Eye (tissue), 1 donor: ENCODE data around the gene RBFOX1.
A peak's percentile ranks its signal among the peaks of the same experiment; 100 is the strongest.

ENCODE experiments used
- DNase-seq: peaks from one replicate; pipeline ENCODE4 v3.0.0-alpha.2; 2015

RBFOX1 gene

DNA sequence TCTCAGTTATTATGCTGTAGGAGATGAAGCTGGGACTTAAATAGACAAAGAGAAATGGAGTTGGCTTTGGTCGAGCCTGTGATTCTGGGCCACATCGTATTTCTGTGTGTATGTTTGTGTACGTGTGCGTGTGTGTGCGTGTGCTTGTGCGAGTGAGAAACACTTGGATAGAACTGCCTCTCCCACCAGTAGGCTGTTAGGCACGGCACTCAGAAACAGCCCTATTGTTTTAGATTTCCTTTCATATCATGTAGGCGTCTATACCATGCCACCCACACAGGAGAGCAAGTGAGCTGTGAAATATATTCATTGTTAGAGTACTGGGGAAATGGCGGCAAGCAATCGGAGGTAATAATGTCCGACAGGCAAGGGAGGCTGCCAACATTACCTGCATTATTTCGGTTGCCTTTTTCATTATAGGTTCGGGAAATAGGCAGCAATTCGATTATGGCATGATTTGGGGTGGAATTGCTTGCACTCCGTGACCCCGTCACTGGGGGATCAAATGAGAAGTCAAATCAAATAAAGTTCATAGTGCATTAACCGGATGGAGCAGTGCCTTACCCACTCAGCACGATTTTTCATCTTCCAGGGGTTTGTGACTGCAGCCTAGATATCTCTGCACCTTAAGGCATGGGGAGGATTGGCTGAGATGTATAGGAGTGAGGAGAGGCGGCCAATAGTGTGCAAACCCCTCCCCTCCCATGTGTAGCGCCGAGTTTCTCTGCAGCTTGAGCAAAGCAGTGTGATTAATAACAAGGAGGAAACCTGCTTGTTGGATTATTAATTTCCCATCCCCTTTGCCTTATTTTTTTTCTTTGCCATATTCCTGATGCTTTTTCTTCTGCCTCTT, 89.6 kb downstream of the RBFOX1 start:
- DNase-seq, result peak; percentile 73

GRCh38 chr16:7423434-7424044, 90.9 kb downstream of the RBFOX1 start:
- no peak for DNase-seq

- DNase-seq, result no peak
These were observed 93.5 kb downstream of the RBFOX1 start for GRCh38 chr16:7426161-7426560.

DNA sequence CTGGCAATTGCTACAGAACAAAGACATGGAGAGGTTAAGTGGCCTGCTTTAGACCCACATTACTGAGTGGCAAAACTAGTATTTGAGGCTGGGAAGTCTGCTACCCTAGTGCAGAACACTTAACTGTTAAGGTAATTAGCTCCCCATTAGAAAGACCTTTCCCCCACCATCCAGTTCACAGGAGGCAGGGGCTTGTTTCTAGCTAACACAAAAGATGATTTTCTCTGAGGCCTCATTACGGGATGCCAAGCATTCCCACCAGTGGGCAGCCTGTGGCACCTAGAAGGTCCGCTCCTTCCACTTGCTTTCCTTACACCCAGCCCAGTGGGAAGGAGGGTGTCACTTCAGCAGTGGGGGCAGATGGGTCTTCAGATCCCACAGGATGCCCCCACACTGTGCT, 99.1 kb downstream of the RBFOX1 start:
- DNase-seq, result no peak

- DNase-seq, result no peak
These were observed 103.7 kb downstream of the RBFOX1 start for GRCh38 chr16:7436306-7436705.

GRCh38 chr16:7437135-7437804, 104.6 kb downstream of the RBFOX1 start:
- no peak for DNase-seq

GRCh38 chr16:7437843-7438242, 105.2 kb downstream of the RBFOX1 start:
- no peak for DNase-seq

DNA sequence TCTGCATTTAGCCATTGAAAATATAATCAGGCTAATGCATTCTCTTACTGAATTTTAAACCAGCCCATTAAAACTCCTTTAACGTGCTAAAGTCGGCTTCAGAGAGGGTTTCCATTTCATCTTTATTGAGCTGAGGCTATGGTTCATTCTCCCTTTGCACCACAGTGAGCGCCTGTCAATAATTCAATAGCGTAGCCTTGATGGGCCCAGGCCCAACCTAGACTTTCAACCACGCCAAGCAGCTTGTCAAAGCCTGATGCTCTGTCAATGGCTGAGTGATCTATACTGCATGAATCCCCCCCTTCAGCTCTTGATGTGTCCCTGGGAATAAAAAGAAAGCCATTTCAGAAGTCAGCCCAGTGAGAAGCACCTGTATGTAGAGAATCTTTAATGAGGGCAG, 106.0 kb downstream of the RBFOX1 start:
- DNase-seq, result no peak

- DNase-seq, result no peak
These were observed 106.9 kb downstream of the RBFOX1 start for GRCh38 chr16:7439518-7439917.

- peak; percentile 90 for DNase-seq
These were observed 108.3 kb downstream of the RBFOX1 start for GRCh38 chr16:7440886-7441400.

- peak; percentile 71 for DNase-seq
These were observed 109.4 kb downstream of the RBFOX1 start for GRCh38 chr16:7442050-7442449.

DNA sequence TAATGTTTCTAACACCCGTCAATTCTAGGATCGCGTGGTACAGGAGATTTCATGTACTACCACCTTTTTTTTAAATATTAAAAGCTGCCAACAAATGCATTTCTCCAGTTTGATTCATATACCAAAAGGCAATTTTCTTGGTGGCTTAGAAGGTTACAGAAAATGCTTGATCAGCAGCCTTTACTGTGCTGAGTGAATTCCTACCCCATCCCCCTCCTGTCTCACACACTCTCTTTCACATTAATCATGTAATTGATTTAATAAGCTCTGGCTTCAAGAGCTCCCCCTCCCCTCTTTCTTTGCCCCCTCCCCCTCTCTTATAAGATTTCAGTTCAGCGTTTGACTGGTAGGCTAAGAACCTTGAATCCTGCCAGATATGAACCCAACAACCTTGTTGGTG, 110.5 kb downstream of the RBFOX1 start:
- DNase-seq, result peak; percentile 79

DNA sequence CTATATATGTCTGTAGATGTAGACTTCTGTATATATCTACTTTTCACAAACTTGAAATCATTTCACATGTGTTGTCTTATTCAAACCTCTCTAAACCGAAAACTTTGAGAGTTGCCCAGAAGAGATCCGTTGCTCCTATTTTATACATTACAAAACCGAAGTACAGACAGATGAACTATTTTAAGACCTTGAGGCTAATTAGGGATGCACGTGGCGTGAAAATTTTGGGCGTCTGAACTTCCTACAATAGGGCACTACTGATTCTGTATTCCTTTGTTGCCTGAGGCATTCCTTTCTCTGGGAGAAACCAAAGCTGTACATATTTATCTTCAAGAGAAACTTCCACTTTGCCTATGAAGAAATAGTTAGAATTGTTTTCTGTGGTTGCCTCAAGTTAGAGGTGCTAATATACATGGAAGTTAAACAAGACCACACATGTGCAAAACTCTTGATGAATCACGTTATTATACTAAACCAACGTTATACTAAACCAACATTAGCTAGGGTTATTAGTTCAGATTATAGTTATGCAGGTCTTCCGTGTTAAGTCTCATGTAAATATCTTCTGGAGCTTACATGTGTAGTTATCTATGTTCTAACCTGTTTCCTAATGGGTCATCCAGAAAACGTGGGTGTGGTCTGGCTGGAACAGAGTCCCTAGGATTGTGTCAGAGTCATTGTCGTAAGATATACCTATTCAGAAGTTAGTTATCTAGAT, 111.2 kb downstream of the RBFOX1 start:
- peak; percentile 54 for DNase-seq

DNA sequence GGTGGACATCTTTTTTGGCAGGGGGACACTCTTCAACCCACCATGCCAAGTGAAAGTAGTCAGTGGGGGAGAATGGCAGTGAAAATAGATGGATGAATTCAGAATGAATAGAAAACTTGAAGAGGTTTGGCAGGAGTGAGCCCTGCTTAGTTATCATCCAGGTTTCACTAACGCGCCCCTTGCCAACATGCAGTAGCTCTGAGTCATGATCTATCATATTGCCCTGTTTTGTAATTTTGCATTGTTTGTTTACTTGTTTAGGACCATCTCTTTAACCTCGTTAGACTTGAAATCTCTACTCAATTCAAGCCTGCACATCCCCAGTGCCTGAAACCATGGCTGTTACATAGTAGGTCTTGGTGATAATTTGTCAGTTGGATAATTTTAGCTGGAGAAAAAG, 116.7 kb downstream of the RBFOX1 start:
- no peak for DNase-seq

GRCh38 chr16:7449808-7450207, 117.2 kb downstream of the RBFOX1 start:
- DNase-seq, result no peak

DNA sequence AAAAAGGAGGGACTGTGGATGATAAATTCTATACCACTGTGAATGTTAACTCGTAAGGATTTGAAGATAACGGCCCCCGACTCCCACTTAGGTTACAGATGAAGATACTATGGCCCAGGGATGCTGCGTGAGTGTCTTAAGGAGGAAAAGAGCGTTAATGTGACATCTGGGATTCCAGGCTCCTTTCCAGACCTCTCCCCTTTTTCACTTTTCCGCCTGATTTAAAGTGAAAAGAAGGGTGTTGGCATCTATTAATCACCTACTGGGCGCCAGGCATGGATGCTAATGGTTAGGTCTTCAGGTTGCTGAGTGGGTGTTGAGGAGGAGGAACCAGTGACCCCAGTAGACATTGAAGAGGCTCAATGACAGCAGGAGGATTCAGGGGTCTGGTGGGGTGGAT, 117.8 kb downstream of the RBFOX1 start:
- DNase-seq, result no peak

DNA sequence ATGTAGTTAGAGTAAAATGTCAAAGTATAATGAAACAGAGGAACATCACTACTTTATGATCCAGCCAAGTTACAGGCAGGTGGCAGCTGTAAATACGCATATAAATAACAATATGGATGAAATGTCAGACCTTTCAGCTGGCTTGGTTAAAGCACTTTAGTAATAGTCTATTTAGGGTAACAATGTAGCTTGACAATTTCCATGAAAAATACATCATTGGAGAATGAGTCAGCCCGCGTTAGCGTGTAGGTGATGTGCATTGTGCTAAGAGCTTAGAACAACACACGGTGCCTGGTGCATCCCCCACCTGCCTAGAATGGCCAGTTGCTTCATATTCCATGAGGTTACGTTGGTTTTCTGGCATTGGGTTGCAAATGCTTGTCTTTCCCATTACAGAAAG, 119.4 kb downstream of the RBFOX1 start:
- DNase-seq, result no peak

DNA sequence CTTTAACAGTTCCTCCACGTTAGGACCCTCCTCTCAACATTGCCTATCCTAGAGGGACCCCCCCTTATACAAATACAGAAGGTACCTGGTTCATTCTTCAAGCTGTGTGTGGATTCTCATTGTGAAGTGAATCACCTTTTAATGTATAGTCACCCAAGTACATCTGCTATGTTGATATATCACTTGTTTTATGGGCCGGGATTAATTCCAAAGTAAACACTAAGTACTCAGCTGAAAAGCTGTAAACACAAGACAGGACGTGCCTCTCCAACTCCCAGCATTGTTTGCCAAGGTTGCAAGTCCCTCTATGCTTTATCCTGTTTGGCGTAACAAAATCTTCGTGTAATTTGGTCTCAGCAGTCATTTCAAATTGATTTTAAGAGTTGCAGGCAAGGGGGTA, 123.6 kb downstream of the RBFOX1 start:
- no peak for DNase-seq

- DNase-seq, result no peak
These were observed 125.5 kb downstream of the RBFOX1 start for GRCh38 chr16:7458144-7458543.

GRCh38 chr16:7470344-7470743, 137.7 kb downstream of the RBFOX1 start:
- no peak for DNase-seq

- DNase-seq, result no peak
These were observed 138.6 kb downstream of the RBFOX1 start for GRCh38 chr16:7471268-7471667.

GRCh38 chr16:7482032-7482431, 149.4 kb downstream of the RBFOX1 start:
- no peak for DNase-seq
